ENCODE measurements around the gene GRK5.

GRK5 gene

DNA sequence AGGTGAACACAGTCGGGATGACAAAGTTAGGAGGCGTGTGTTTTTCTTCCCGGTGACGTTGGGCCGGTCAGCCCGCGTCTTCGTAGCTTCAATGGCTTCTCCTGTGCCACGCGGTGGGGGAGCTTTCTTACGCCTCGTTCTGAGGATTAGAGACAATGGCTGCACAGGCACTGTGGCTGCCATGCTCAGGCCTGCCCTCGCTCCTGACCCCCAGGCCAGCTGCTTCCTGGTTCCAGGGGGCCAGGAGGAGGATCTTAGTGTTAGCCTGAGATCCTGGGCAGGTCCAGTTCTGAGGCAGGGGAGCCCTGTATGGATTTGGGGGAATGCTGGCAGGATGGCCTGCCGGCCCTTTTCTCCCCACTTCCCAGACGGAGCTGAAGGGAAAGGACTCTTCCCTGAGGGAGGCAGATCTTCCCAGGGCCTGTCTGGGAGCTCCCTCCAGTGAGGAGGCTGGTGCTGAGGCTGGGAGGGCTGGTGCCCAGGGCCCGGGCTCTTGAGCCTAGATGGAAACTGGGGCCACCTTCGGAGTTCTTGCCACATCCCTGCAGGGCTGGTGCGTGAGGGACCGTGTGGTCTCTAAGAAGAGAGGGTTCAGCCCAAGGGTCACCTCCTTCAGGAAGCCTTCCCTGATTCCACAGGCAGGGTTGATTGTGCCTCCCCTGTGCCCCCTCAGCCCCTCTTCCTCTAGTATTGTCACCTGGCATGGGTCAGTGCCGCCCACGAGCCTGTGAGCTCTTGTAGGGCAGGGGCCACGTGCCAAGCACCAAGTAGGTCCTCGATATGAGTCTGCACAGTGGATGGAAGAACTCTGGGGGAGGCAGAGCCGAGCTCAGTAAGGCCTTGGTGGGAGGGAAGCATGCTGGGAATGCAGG lies 101.4 kb downstream of the GRK5 start:
- no peak for DNase-seq (ENCODE audit: low read depth)

DNA sequence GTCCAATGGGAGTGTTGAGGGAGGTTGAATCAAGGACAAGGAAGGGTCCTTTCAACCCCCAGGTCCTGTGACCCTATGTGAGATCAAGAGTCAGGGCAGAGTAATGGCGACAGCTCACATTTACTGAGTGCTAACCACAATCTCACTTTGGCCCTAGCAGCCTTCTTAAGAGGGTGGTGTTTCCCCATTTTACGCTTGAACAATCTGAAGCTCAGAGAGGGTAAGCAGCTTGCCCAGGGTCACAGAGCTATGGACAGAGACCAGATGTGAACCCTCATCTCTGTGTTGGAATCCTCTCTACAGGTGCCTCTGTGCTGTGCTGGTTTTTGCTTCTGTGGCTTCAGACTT lies 102.0 kb downstream of the GRK5 start:
- H3K4me3 ChIP-seq (ENCODE audit: low read length) = no peak overlapping the region

More for the DNA sequence above, 101.4 kb downstream of the GRK5 start:
- H3K4me3 ChIP-seq (ENCODE audit: low read length) = no peak overlapping the region
- TF ChIP-seq, protein P1, sequence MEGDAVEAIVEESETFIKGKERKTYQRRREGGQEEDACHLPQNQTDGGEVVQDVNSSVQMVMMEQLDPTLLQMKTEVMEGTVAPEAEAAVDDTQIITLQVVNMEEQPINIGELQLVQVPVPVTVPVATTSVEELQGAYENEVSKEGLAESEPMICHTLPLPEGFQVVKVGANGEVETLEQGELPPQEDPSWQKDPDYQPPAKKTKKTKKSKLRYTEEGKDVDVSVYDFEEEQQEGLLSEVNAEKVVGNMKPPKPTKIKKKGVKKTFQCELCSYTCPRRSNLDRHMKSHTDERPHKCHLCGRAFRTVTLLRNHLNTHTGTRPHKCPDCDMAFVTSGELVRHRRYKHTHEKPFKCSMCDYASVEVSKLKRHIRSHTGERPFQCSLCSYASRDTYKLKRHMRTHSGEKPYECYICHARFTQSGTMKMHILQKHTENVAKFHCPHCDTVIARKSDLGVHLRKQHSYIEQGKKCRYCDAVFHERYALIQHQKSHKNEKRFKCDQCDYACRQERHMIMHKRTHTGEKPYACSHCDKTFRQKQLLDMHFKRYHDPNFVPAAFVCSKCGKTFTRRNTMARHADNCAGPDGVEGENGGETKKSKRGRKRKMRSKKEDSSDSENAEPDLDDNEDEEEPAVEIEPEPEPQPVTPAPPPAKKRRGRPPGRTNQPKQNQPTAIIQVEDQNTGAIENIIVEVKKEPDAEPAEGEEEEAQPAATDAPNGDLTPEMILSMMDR (conservative IDR thresholded peaks at IDR 0.05; ENCODE audit: low read length) = no peak

DNA sequence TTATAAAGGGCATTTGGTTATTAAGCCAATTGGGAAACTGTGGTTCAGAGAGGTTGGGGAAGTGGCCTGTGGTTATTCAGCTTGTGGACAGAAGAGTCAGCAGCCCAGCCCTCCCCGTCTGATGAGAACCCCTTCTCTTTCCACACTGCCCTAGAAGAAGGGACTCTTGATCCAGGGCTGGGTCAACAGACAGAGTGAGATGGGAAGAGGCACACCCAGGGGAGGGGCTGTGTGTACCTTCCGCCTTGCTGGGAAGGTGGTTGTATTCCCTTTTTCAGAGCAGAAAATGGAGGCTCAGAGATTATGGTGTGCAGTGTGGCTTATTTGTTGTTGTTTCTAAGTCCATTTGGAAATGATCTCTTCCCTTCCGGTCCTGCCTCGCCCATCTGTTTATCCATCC lies 103.4 kb downstream of the GRK5 start:
- TF ChIP-seq, protein P1 (conservative IDR thresholded peaks at IDR 0.05; ENCODE audit: low read length) = no peak
- no peak overlapping the region for H3K4me3 ChIP-seq (ENCODE audit: low read length)
- no peak for DNase-seq (ENCODE audit: low read depth)

More for the DNA sequence above, 102.0 kb downstream of the GRK5 start:
- no peak for DNase-seq (ENCODE audit: low read depth)
- TF ChIP-seq, protein P1 (conservative IDR thresholded peaks at IDR 0.05; ENCODE audit: low read length) = no peak

DNA sequence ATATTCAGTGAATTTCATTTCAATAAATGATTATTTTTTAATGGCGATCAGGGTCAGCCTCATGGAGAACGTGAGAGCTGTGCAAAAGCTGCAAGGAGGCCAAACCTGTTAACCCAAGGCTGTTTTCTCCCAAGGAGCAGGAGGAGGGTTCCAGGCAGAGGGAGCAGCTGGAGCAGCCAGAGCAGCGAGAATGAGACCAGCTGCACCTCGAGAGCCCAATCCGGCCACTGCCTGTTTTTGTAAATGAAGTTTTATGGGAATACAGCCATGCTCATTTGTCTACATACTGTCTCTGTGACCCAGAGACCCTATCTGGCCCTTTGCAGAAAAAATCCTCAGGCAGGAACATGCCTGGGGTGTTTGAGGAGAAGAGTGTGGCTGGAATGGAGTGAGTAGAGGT lies 104.9 kb downstream of the GRK5 start:
- TF ChIP-seq, protein P1 (conservative IDR thresholded peaks at IDR 0.05; ENCODE audit: low read length) = no peak
- DNase-seq (ENCODE audit: low read depth) = no peak

DNA sequence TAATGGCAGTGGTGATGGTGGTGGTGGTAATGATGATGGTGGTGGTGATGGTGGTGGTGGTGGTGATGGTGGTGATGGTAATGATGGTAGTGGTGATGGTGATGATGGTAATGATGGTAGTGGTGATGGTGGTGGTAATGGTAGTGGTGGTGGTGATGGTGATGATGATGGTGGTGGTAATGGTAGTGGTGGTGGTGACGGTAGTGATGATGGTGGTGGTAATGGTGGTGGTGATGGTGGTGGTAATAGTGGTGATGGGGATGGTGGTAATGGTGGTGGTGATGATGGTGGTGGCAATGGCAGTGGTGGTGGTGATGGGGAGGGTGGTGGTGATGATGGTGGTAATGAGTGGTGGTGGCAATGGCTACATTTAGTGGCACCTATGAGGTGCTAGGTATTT lies 105.7 kb downstream of the GRK5 start:
- TF ChIP-seq, protein P1 (conservative IDR thresholded peaks at IDR 0.05; ENCODE audit: low read length) = no peak
- no peak for DNase-seq (ENCODE audit: low read depth)
- no peak overlapping the region for H3K4me3 ChIP-seq (ENCODE audit: low read length)

More for the DNA sequence above, 104.9 kb downstream of the GRK5 start:
- H3K4me3 ChIP-seq (ENCODE audit: low read length) = no peak overlapping the region

DNA sequence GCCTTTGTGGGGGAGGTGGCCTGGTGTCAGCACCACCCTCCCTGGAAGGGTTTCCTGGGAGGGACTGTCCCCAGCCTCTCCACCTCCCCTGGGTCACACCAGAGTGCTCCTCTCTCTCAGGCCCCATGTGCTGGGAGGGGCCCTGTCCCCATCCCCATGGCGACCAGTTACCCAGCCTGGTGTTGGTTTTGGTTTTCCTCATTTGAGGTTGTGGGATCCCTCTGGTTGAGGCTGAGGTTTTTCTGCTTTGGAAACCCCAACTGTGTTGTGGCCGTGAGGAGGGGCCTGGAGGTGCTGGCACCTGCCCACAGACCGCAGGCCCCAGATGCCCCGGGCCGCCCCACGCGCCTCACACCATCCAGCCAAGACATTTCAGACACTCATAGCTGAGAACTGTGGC lies 106.3 kb downstream of the GRK5 start:
- TF ChIP-seq, protein P1 (conservative IDR thresholded peaks at IDR 0.05; ENCODE audit: low read length) = no peak
- no peak for DNase-seq (ENCODE audit: low read depth)
- H3K4me3 ChIP-seq (ENCODE audit: low read length) = no peak overlapping the region

DNA sequence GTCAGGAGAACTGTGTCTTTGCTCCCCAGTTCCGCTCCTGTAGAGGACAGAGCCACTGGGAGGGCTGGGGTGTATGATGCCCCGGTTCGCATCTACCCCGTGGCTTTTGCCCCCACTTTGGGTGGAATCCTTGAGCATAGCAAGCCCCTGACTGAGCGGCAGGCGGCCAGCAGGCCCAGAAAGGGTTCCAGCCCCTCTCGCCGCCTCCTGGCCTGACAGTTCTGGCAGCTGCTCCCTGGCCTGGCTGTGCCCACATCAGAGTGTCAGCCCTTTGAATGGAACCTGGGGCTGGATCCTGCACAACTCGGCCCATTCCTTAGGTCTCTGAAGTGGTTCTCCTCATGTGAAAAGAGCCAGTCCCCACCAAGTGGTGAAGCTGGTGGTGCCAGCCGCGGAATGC lies 106.7 kb downstream of the GRK5 start:
- DNase-seq (ENCODE audit: low read depth) = no peak
- H3K4me3 ChIP-seq (ENCODE audit: low read length) = no peak overlapping the region
- TF ChIP-seq, protein P1 (conservative IDR thresholded peaks at IDR 0.05; ENCODE audit: low read length) = no peak

Measured in AG10803 (cell line).